Stimulated activated CD8-positive, alpha-beta memory T cell treated with anti-CD3 and anti-CD28 coated beads, Interleukin-4, amount 100 ng/mL, for 48 hours (primary cell): ENCODE results near the gene KRT72.

Source experiments
- DNase-seq: peaks from one replicate; pipeline ENCODE4 v3.0.0-alpha.2; 2020

Gene KRT72

GRCh38 chr12:52600941-52601481 is at the start of gene KRT72:
Gene KRT72, minus strand, starts transcription at chr12:52601463. Its CDS starts 11 bp downstream, at chr12:52601452.
- DNase-seq = peak; percentile 14

DNA sequence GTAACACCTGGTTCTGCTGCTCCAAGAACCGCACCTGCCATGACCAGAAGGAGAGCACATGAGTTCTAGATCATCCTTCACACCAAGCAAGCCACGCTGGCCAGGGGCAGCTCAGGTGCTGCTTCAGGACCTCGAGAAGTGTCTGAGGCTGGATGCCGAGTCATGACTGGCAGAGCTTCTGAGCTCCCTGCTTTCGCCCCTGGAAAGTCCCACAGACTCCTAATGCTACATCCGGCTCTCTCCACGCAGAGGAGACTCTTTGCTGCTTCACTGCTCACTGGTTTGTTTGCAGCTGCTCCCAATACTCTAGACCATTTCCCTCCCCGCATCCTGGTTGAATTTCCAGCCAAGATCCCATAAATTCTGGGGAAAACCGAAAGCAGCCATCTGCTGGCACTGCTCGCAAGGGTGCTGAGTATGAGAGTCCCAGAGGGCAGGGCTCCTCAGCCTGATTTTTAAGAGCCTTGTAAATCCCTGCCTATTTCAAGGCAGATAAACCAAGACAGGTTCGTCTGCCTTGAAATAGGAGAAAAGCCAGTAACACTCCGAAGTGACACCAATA is 49.3 kb upstream of the KRT72 start:
- DNase-seq = peak; percentile 18

- DNase-seq = no peak
Observed at GRCh38 chr12:52649066-52649465, 47.8 kb upstream of the KRT72 start.

DNA sequence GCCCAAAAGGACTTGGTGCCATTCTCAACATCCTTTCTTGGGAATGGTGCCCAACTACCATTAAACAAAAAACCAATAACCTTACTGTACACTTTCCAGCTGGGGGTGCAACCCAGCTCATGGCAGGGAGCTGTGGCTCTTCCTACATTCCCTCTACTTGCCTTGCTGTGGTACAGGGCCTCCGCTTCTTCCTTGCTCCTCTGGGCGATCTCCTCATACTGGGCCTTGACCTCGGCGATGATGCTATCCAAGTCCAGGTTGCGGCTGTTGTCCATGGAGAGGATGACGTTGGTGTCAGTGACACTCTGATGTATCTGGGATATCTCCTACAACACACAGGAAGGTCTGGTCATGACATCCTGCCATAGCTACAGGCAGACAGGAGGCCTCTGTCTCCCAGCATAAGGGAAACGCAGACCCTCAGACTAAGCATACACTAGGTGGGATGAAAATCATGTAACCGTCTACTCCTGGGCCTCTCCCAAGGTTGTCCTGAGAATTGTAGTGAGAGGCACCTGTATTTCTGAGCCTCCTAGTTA is 46.8 kb upstream of the KRT72 start:
- DNase-seq = peak; percentile 13

GRCh38 chr12:52647601-52648000 is 46.3 kb upstream of the KRT72 start:
- peak; percentile 10 for DNase-seq

DNA sequence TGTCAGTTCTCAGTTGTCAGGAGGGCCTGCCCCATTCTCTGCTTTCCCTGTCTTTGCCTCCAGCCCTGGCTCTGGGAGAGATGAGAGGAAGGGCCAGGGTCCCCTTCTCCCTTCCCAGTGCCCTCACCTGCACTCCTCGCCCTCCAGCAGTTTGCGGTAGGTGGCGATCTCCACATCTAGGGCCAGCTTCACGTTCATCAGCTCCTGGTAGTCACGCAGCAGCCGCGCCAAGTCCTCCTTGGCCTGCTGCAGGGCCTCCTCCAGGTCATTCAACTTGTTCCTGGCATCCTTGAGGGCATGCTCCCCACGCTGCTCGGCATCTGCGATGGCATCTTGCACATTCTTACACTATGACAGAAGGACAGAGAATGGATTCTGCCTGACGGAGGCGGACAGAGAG is 45.4 kb upstream of the KRT72 start:
- DNase-seq = peak; percentile 18

- peak; percentile 23 for DNase-seq
Observed at GRCh38 chr12:52645982-52646381, 44.7 kb upstream of the KRT72 start.

DNA sequence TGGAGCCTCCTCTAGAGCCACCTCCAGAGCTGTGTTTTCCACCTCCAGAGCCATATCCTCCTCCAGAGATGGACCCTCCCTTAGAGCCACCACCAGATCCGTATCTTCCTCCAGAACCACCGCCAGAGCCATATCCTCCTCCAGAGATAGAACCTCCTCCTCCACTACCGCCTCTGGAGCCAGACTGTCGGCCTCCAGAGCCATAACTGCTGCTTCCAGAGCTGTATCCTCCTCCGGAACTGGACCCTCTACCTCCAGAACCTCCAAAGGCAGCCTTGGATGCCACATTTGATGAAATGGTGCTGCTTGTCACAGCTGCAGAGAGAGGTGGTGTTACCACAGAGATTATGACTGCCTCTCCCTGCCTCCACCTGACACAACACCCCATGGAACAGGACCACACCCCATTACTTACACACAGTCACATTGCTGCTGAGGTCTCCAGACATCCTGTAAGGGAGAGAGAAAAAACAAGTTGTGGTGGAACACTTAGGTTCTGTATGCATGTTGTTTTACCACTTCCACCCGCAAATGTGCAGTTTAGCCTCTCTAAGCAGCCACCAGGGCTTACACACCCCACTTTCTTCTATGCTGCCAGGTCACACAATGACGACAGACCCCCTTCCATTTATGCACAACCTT is 44.0 kb upstream of the KRT72 start:
- DNase-seq = peak; percentile 39

DNA sequence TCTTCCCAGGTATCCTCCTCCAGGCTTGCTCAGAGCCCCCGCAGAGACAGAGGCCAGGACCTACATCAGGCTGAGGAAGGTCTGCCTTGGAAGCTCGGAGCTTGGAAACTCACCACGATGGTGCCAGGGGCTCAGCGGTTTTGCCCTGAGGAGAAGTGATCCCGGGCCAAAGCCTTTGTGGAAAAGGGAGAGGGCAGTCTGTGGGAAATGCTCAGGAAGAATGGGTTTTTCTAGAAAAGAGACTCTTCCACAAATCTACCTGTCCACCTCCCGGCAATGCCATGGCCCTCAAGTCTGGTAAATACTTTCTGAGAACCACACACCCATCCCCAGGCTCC is 42.8 kb upstream of the KRT72 start:
- DNase-seq = no peak

GRCh38 chr12:52643233-52644077 is 42.2 kb upstream of the KRT72 start:
- peak; percentile 21 for DNase-seq

DNA sequence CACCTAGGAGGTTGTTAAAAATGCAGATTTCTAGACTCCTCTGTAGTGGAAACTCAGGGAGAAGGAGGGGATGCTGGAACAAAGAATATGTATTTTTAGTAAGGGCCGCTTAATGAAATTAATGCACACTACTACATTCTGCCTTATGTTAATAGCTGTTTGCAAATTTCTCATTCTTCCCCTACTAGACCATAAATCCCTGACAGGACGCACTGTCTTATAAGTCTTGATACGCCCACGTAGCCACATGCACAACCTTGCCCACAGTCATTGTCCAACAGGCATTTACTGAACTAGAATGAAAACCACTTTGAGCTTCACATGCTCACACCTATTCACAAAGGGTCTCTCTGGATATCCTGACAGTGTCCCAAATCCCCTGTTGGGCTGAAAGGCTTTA is 40.2 kb upstream of the KRT72 start:
- DNase-seq = peak; percentile 23

GRCh38 chr12:52637299-52637698 is 36.0 kb upstream of the KRT72 start:
- DNase-seq = no peak

DNA sequence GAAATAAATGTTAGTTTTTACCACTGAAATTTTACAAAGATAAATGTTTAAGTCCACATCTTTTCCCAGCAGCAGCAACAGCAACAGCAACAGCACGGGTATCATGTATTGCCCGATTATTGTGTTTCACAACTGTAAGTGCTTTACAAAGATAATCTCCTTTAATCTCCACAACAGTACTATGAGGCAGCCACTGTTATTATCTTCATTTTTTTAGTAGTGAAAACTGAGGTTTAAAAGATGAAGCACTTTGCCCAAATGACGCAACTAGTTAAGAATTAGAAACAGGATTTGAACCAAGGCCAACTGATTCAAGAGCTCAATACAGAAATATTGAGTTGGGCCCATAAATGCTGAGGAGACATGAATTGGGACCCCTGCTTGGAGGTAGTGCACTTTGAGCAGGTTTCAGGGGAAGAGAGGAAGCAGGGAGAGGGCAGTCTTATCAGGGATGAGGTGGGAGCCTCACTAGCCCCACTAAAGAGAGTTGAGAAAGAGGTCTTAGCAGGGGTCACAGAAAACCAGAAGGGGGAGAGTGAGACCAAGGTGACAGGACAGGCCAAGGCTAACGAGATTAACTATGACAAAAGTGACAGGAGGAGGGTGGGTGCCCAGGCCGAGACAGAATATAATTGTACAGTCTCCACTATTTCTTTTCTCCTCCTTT is 35.5 kb upstream of the KRT72 start:
- DNase-seq = peak; percentile 14

DNA sequence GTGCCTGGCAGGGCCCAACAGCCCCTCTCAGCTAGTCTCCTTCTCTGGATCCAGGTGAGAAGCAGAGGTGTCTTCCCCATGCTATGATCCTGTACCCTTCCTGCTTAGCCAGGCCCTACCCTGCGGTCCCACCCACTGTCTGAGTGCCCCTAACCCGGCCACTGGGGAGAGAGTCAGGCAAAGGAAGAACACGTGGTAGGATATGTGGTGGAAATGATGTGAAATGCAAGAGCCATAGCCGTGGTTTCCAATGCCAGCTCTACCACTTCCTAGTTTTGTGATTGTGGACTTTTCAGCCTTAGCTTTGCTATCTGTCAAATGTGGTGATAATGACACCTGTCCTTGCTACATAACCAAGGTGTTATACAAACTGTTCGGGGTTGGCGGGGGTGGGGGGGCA is 34.9 kb upstream of the KRT72 start:
- peak; percentile 26 for DNase-seq

- peak; percentile 20 for DNase-seq
Observed at GRCh38 chr12:52634266-52635056, 33.2 kb upstream of the KRT72 start.

- peak; percentile 24 for DNase-seq
Observed at GRCh38 chr12:52633383-52633782, 32.1 kb upstream of the KRT72 start.

DNA sequence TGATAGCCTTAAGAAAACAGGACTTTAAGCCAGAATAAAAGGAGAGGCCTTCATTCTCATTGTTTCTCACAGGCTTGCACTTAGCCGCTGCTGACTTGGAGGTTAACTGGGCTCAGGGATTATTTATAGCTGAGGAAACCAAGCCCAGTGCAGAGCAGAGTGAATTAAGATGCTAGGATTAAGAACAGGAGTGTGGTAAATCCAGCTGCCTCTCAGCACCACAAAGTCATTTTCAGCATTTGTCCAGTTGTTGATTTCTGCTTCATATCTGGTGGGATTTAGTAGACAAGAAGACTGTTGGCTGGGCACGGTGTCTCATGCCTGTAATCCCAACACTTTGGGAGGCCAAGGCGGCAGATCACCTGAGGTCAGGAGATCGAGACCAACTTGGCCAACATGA is 31.4 kb upstream of the KRT72 start:
- DNase-seq = peak; percentile 20

DNA sequence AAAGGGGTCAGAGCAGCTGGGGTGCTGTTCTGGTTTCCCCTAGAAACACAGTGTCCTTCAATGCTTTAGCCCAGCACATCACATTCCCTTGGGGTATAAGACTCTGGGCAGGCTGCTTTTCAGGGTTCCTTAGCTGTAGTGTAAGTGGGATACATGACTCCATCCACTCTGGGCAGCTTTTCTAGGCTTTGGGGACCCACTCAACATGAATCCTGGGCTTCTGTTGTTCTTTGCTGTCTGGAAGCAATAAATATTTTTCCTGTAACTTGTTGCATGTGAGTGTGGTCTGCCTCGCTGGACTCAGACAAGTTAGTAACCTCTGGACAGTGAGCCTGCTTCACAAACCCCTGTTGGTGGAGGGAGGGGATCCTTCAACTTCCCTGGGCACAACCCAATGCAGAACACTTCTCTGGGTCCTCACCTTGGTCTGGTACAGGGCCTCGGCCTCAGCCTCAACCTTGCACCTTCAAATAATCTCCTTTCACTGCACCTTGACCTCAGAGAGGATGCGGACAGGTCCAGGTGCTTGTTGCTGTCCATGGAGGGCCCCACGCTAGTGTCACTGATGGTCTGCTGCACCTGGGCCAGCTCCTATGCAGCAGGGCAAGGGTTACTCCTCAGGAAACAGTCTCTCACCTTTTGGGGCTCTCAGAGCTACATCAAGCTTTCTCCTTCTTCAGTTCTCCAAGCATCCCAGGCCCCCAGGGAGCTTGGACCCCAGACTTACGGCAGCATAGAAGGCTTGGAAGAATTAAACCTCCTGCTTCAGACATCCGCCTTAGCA is 30.6 kb upstream of the KRT72 start:
- peak; percentile 18 for DNase-seq

DNA sequence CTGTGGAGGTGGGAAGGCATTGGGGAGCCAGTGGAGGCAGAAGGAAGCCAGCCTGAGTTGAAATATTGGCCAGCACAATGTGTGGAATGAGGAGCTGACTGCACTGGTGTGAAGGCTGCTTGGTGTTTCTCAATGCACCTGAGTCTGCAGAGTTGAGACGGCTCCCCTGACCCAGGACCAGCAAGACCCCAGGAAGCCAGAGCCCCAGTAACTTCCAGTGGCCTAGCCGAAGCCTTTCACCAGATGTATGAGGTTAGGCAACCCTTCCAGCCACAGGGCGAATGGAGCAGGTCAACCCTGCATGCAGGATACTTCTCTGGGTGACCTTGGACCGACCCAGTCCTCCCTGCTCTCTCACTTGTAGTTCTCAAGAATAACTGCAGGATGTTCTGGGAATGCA is 30.0 kb upstream of the KRT72 start:
- no peak for DNase-seq

GRCh38 chr12:52630599-52631200 is 29.4 kb upstream of the KRT72 start:
- peak; percentile 21 for DNase-seq

DNA sequence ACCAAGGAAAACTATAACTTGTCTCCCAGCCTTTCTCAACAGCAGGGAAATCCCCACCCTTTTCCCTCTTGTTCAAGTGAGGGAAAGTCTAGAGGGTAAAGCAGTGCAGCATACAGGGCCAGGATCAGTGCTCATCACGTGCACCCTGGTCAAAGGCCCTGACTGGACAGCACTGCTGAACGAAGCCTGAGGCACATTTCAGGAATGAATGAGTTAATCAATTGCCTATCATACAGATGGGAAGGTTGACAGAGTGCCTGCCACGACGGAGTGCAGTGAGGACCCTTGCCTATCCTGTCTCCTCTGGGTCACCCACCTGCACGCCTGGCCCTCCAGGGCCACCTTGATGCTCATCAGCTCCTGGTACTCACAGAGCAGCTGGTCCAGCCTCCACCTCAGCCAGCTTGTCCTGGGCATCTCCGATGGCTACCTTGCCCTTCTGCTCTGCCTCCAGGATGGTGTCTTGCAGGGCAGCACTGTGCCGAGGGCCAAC is 28.8 kb upstream of the KRT72 start:
- DNase-seq = peak; percentile 18
